HCT116 (cell line): ENCODE data around the gene ZFHX3. TPM values are rescaled to one million over a fixed set of nuclear protein-coding genes. Genes with fewer than 3 reads are reported as not detected.

Experiments used
- ATAC-seq: fragments of 200-7000 bp; cut with Tn5 transposase; 2 replicates; pipeline ENCODE4 v1.9.1; 2020; ENCODE audit warnings: mild to moderate bottlenecking, moderate library complexity
- BruUV-seq: library from RNA; stranded (reverse); fragments of 400-500 nt; replicated peaks from 2 replicates; lab custom pipeline; 2021; lab: Mats Ljungman, UMichigan
- CTCF ChIA-PET: fragments of 300-600 bp; sonication (Branson Sonifier 250); formaldehyde crosslinking; loops from one replicate; lab custom pipeline; 2021; ENCODE audit warnings: antibody characterized with exemption; lab: Charles Lee
- POLR2A ChIA-PET: fragments of 300-600, 350-600 bp; sonication (Branson Sonifier 250); formaldehyde crosslinking; loops from one replicate; lab custom pipeline; 2021; ENCODE audit warnings: antibody characterized with exemption; lab: Charles Lee
- RAD21 ChIA-PET, 2 experiments: fragments of 300-600 bp; sonication (Branson Sonifier 250); formaldehyde crosslinking; loops; one replicate each; lab custom pipeline; 2023; ENCODE audit warnings: low total read pairs in 2 of 2; ENCODE audit not compliant: uncharacterized antibody in 2 of 2, unreplicated experiment in 2 of 2, low non-redundant PET in 1 of 2; lab: Charles Lee
- DNase-seq: peaks from one replicate; pipeline ENCODE4 v3.0.0-alpha.2; 2010; ENCODE audit warnings: low read depth, low spot score
- H2AFZ ChIP-seq: fragments of 200-600 bp; shearing (Covaris generic), sonication (generic); 2 replicates; pipeline ENCODE4 v1.6.1; 2017; ENCODE audit warnings: low read depth, mixed run types, mixed read lengths, antibody characterized with exemption, low read length; ENCODE audit not compliant: poor library complexity, severe bottlenecking
- H3K27ac ChIP-seq: 2 replicates; pipeline ENCODE4 v1.5.1; 2012; ENCODE audit warnings: low read depth, low read length
- H3K27me3 ChIP-seq: fragments of 200-600 bp; sonication (generic); 2 replicates; pipeline ENCODE4 v1.6.1; 2016; ENCODE audit warnings: mixed run types, low read length, mixed read lengths; ENCODE audit not compliant: insufficient read depth
- H3K36me3 ChIP-seq, 2 experiments: fragments of 200-500 bp in 1 of 2; fragments of 200-600 bp in 1 of 2; sonication (Bioruptor generic) in 1 of 2; sonication (generic) in 1 of 2; 2 replicates each; pipeline versions ENCODE4 v1.5.1 to v1.6.1; 2014 to 2016; ENCODE audit warnings: low read length in 2 of 2, inconsistent platforms in 1 of 2, mixed read lengths in 1 of 2, mixed run types in 1 of 2; ENCODE audit not compliant: insufficient read depth in 2 of 2, control insufficient read depth in 1 of 2
- H3K4me1 ChIP-seq, 2 experiments: fragments of 200-600 bp in 1 of 2; sonication (generic) in 1 of 2; 2 replicates each; pipeline versions ENCODE4 v1.5.1 to v1.6.1; 2012 to 2017; ENCODE audit warnings: low read length in 2 of 2, inconsistent platforms in 1 of 2, mild to moderate bottlenecking in 1 of 2, mixed read lengths in 1 of 2, mixed run types in 1 of 2, moderate library complexity in 1 of 2; ENCODE audit not compliant: insufficient read depth in 2 of 2, control insufficient read depth in 1 of 2
- H3K4me2 ChIP-seq: fragments of 200-600 bp; sonication (generic); 2 replicates; pipeline ENCODE4 v1.6.1; 2017; ENCODE audit warnings: mixed run types, low read length, mixed read lengths
- H3K4me3 ChIP-seq, 2 experiments: fragments of 200-600 bp in 1 of 2; sonication (generic) in 1 of 2; replicated peaks in 1 of 2; 2 replicates each; pipeline ENCODE4 v1.5.1; 2011 to 2016; ENCODE audit warnings: low read length in 2 of 2, control low read depth in 1 of 2, low read depth in 1 of 2, mild to moderate bottlenecking in 1 of 2, mixed read lengths in 1 of 2, mixed run types in 1 of 2
- H3K79me2 ChIP-seq: fragments of 200-600 bp; sonication (generic); 2 replicates; pipeline ENCODE4 v1.6.1; 2017; ENCODE audit warnings: mild to moderate bottlenecking, mixed run types, low read length, moderate library complexity, mixed read lengths; ENCODE audit not compliant: insufficient read depth
- H3K9ac ChIP-seq: fragments of 200-600 bp; sonication (generic); 2 replicates; pipeline ENCODE4 v1.6.1; 2016; ENCODE audit warnings: low read length, mixed read lengths
- H3K9me2 ChIP-seq: fragments of 200-600 bp; sonication (generic), shearing (Covaris generic); 2 replicates; pipeline ENCODE4 v1.6.1; 2017; ENCODE audit warnings: mixed run types, mild to moderate bottlenecking, moderate library complexity; ENCODE audit not compliant: insufficient read depth
- H3K9me3 ChIP-seq, 2 experiments: fragments of 200-500 bp in 1 of 2; fragments of 200-600 bp in 1 of 2; sonication (Bioruptor generic) in 1 of 2; sonication (generic) in 1 of 2; 2 replicates each; pipeline ENCODE4 v1.6.1; 2014 to 2017; ENCODE audit warnings: low read length in 2 of 2, mixed read lengths in 2 of 2, inconsistent platforms in 1 of 2, low read depth in 1 of 2, mild to moderate bottlenecking in 1 of 2, mixed run types in 1 of 2, moderate library complexity in 1 of 2; ENCODE audit not compliant: control insufficient read depth in 1 of 2, insufficient read depth in 1 of 2
- H4K20me1 ChIP-seq: fragments of 200-600 bp; sonication (generic), shearing (Covaris generic); 2 replicates; pipeline ENCODE4 v1.6.1; 2017; ENCODE audit warnings: mixed run types, mild to moderate bottlenecking, moderate library complexity; ENCODE audit not compliant: insufficient read depth
- CEBPB ChIP-seq: IDR thresholded peaks from 2 replicates; pipeline ENCODE4 v1.6.1; 2012; ENCODE audit warnings: low read depth
- CTCF ChIP-seq, 3 experiments: fragments of 200-600 bp in 1 of 3; sonication (generic) in 1 of 3; IDR thresholded peaks in 2 of 3; conservative IDR thresholded peaks in 1 of 3; 2 replicates each; pipeline ENCODE4 v1.5.1; 2012 to 2017; ENCODE audit warnings: low read depth in 2 of 3, low read length in 2 of 3, antibody characterized with exemption in 1 of 3, borderline replicate concordance in 1 of 3, control low read depth in 1 of 3, mild to moderate bottlenecking in 1 of 3, mixed read lengths in 1 of 3, mixed run types in 1 of 3, moderate library complexity in 1 of 3; ENCODE audit not compliant: insufficient read depth in 1 of 3
- EGR1 ChIP-seq: IDR thresholded peaks from 2 replicates; pipeline ENCODE4 v1.6.1; 2012; ENCODE audit warnings: low read depth
- MAX ChIP-seq: IDR thresholded peaks from 2 replicates; pipeline ENCODE4 v1.6.1; 2012
- POLR2A ChIP-seq: IDR thresholded peaks from 2 replicates; pipeline ENCODE4 v1.7.0; 2011; ENCODE audit warnings: borderline replicate concordance; ENCODE audit not compliant: insufficient read depth, insufficient read length; ENCODE audit errors: extremely low read depth
- POLR2AphosphoS5 ChIP-seq: IDR thresholded peaks from 2 replicates; pipeline ENCODE4 v1.6.1; 2011; ENCODE audit warnings: mild to moderate bottlenecking, low read depth, low read length, moderate library complexity
- RAD21 ChIP-seq: IDR thresholded peaks from 2 replicates; pipeline ENCODE4 v1.6.1; 2012; ENCODE audit warnings: low read depth, mild to moderate bottlenecking
- REST ChIP-seq: IDR thresholded peaks from 2 replicates; pipeline ENCODE4 v1.6.1; 2012; ENCODE audit warnings: low read depth
- SRF ChIP-seq: IDR thresholded peaks from 2 replicates; pipeline ENCODE4 v1.6.1; 2012; ENCODE audit warnings: low read depth
- YY1 ChIP-seq: IDR thresholded peaks from 2 replicates; pipeline ENCODE4 v1.6.1; 2011; ENCODE audit warnings: low read length, low read depth, moderate library complexity, mild to moderate bottlenecking; ENCODE audit not compliant: insufficient replicate concordance; ENCODE audit errors: extremely low read depth
- ZFX ChIP-seq: fragments of 450-650 bp; IDR thresholded peaks from 2 replicates; pipeline ENCODE4 v1.6.1; 2017
- ZNF274 ChIP-seq: fragments of 200-500 bp; sonication (Bioruptor generic); IDR thresholded peaks from 2 replicates; pipeline ENCODE4 v1.6.1; 2014; ENCODE audit warnings: mild to moderate bottlenecking, low read depth, low read length, inconsistent platforms
- intact Hi-C: fragments of 100-400 bp; cut with micrococcal nuclease; formaldehyde crosslinking; loops from 2 replicates; pipeline ENCODE4 v1.10.0; 2022
- total RNA-seq: library from RNA; stranded (reverse); gene quantifications from one replicate; pipeline ENCODE4 v1.2.1, GENCODE V29; 2021; ENCODE audit not compliant: unreplicated experiment

ZFHX3 gene
- total RNA-seq, 1 experiment from 2014 or later: 6.3 TPM

- TF ChIP-seq REST: no peak
- no peak for TF ChIP-seq EGR1
- no peak for TF ChIP-seq CEBPB
- TF ChIP-seq RAD21: peak; percentile 95
These were observed 215.2 kb downstream of the ZFHX3 start (continued) for GRCh38 chr16:72832621-72833248.

GRCh38 chr16:72829846-72830775 is 217.8 kb downstream of the ZFHX3 start:
- H2AFZ ChIP-seq: no peak overlapping the region
- H3K4me3 ChIP-seq: no peak overlapping the region
- H3K9ac ChIP-seq: no peak overlapping the region
- BruUV-seq: no TSS peak
- POLR2A ChIA-PET: no interaction called here
- intact Hi-C loops: loop anchor here (5.0 to 10.0 kb wide), 3 partner anchors 225 to 585 kb away; no protein-coding TSS in a partner anchor
- H3K4me2 ChIP-seq: no peak overlapping the region
- H3K27me3 ChIP-seq: no peaks in the 10 kb centered on the region
- CTCF ChIA-PET: no interaction called here
- H3K9me3 ChIP-seq: no peaks in the 10 kb centered on the region
- peaks cover 0 to 4% of the 10 kb centered on the region in 2 experiments; a peak in 1 of 4 replicates for H3K4me1 ChIP-seq
- DNase-seq: no peak
- RAD21 ChIA-PET: no interaction called here
- H3K27ac ChIP-seq: no peak overlapping the region
- H3K36me3 ChIP-seq: no peaks in the 10 kb centered on the region
- ATAC-seq: no peak
- no peaks in the 10 kb centered on the region; the same call in 1 of the 2 replicates for H4K20me1 ChIP-seq
- H3K79me2 ChIP-seq: no peaks in the 10 kb centered on the region
- H3K9me2 ChIP-seq: no peaks in the 10 kb centered on the region
- TF ChIP-seq MAX (no peak), POLR2AphosphoS5 (no peak), RAD21 (no peak), ZFX (no peak), POLR2A (no peak), ZNF274 (no peak), CTCF (IDR thresholded peaks at IDR 0.05 in 2 of 3, conservative IDR thresholded peaks at IDR 0.05 in 1 of 3; ENCODE audit: borderline replicate concordance in 1 of 3, insufficient read depth in 1 of 3, low read depth in 2 of 3, low read length in 2 of 3) (no peak), SRF (no peak), REST (no peak), YY1 (no peak)
